Activated CD8-positive, alpha-beta T cell treated with anti-CD3 and anti-CD28 coated beads, Interleukin-2, amount 10 ng/mL, durations not matched to agents 7 days and 5 days (primary cell): ENCODE results near the gene CDH10. TPM values are rescaled to one million over a fixed set of nuclear protein-coding genes. Genes with fewer than 3 reads are reported as not detected.

Experiments used
- ATAC-seq: fragments of 150-1000 bp; cut with Tn5 transposase; one replicate; pipeline ENCODE4 v1.10.0; 2021; ENCODE audit warnings: moderate library complexity
- CTCF ChIA-PET: fragments of 350-600 bp; sonication (Branson Sonifier 250); formaldehyde crosslinking; loops from one replicate; lab custom pipeline; 2021; ENCODE audit warnings: antibody characterized with exemption; lab: Charles Lee
- POLR2A ChIA-PET: fragments of 350-600 bp; sonication (Branson Sonifier 250); formaldehyde crosslinking; loops from one replicate; lab custom pipeline; 2021; ENCODE audit warnings: antibody characterized with exemption; lab: Charles Lee
- DNase-seq: peaks from one replicate; pipeline ENCODE4 v3.0.0-alpha.2; 2020
- H3K27ac Mint-ChIP-seq: one replicate; pipeline ENCODE4 v1.8.0; 2021; ENCODE audit warnings: mild to moderate bottlenecking, mixed read lengths
- H3K27me3 Mint-ChIP-seq: one replicate; pipeline ENCODE4 v1.8.0; 2021; ENCODE audit warnings: low read depth, mixed read lengths
- H3K36me3 Mint-ChIP-seq: one replicate; pipeline ENCODE4 v1.8.0; 2021; ENCODE audit warnings: low read depth, mixed read lengths
- H3K4me1 Mint-ChIP-seq: one replicate; pipeline ENCODE4 v1.8.0; 2021; ENCODE audit warnings: low read depth, mixed read lengths
- H3K4me3 Mint-ChIP-seq: one replicate; pipeline ENCODE4 v1.8.0; 2021; ENCODE audit warnings: mild to moderate bottlenecking, mixed read lengths
- H3K9me3 Mint-ChIP-seq: one replicate; pipeline ENCODE4 v1.8.0; 2022; ENCODE audit warnings: mixed read lengths; ENCODE audit not compliant: insufficient read depth
- total RNA-seq, 2 experiments: library from RNA; stranded (reverse); gene quantifications; one replicate each; pipeline ENCODE4 v1.2.3, GENCODE V29; 2021

CDH10 gene
- total RNA-seq = not detected

DNA sequence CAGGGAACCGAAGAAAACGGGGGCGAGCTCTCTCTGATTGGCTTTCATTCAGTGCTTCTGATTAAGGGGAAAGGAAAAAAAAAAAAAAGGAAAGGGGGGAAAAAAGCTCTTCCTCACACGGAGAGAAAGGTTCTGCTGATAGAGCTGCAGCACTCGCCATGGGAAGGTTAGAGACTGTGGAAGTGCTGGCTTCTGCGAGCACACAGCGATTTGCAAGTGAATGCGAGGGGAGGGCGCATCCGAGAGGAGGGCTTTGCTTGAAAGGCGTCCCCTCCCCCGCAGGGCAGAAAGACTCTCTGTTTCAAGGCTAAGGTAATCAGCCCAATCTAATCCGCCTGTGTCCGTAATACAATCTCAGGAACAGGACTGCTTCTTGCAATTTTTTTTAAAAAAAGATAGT, at the start of gene CDH10:
Gene CDH10, minus strand, starts transcription at position 218 of the 400 bp plus-strand sequence. CDS start 51,488 bp downstream, outside the sequence.
- no peak for DNase-seq
- Mint-ChIP-seq H3K27me3 (no peaks in the 10 kb centered on the region), H3K27ac (no peak within 1 kb of the TSS), H3K36me3 (no peaks in the 10 kb centered on the region), H3K9me3 (peaks cover 3% of the 10 kb centered on the region), H3K4me1 (no peaks in the 10 kb centered on the region), H3K4me3 (no peak within 1 kb of the TSS)
- ChIA-PET POLR2A (no interaction called here), CTCF (no interaction called here)
- ATAC-seq = no peak

DNA sequence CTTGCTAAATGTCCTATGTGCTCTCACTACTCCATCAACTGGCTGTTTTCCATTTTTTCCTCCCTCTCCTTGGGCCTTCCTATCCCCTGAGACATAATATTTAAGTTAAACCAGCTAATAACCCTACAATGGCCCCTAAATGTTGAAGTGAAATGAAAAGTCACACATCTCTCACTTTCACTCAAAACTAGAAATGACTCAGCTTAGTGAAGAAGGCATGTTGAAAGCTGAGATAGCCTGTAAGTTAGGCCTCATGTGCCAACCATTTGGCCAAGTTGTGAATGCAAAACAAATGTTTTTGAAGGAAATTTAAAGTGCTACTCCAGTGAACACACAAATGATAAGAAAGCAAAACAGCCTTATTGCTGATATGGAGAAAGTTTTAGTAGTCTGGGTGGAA, 48.8 kb upstream of the CDH10 start:
- H3K36me3 Mint-ChIP-seq = no peaks in the 10 kb centered on the region
- CTCF ChIA-PET = no interaction called here
- no peak for ATAC-seq
- POLR2A ChIA-PET = no interaction called here
- H3K27ac Mint-ChIP-seq = no peak overlapping the region
- H3K9me3 Mint-ChIP-seq = peaks cover 30% of the 10 kb centered on the region
- no peaks in the 10 kb centered on the region for H3K27me3 Mint-ChIP-seq
- no peak overlapping the region for H3K4me3 Mint-ChIP-seq
- no peak for DNase-seq
- H3K4me1 Mint-ChIP-seq = no peaks in the 10 kb centered on the region

DNA sequence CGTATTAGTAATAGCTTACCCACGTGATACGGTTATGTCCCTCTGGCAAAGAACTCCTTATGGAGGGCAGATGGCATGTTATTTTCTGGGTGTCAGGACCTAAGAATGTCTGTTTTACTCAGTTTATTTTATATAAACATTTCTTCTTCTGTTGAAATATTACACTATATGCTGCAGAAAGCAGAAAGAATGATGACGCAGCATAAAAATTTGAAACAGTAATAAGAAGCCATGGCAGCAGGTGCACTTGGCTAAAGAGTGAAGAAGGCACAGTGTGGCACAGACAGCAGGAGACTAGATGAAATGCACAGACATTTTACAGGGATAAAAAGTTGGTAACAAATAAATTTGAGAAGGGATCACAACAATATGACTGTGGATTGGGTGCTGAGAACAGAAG, 46.3 kb upstream of the CDH10 start:
- no peaks in the 10 kb centered on the region for H3K27me3 Mint-ChIP-seq
- no peak for DNase-seq
- no peak for ATAC-seq
- no peaks in the 10 kb centered on the region for H3K4me1 Mint-ChIP-seq
- POLR2A ChIA-PET = no interaction called here
- H3K36me3 Mint-ChIP-seq = peaks cover 2% of the 10 kb centered on the region
- H3K4me3 Mint-ChIP-seq = no peak overlapping the region
- CTCF ChIA-PET = no interaction called here
- H3K9me3 Mint-ChIP-seq = peaks cover 37% of the 10 kb centered on the region
- H3K27ac Mint-ChIP-seq = no peak overlapping the region

DNA sequence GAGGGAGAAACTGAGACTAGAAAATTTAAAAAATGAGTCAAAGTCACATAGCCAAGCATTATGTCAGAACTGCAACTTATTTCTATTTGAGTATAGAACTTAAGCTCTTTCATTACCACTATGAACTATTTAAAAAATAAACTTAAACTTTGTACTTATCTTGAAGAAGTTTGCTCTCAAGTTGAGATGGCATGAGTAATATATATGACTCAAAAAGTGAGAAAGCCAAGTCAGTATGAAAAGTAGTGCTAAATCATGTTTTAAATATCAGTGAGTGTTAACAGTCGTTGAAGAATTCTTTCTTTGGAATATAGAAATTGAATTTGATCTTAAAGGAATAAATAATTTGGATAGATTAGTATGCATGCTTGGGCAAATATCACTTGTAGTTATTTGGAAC, 36.3 kb upstream of the CDH10 start:
- CTCF ChIA-PET = no interaction called here
- H3K27me3 Mint-ChIP-seq = no peaks in the 10 kb centered on the region
- H3K4me3 Mint-ChIP-seq = no peak overlapping the region
- H3K9me3 Mint-ChIP-seq = peaks cover 27% of the 10 kb centered on the region
- ATAC-seq = no peak
- POLR2A ChIA-PET = no interaction called here
- H3K27ac Mint-ChIP-seq = no peak overlapping the region
- H3K36me3 Mint-ChIP-seq = no peaks in the 10 kb centered on the region
- no peak for DNase-seq
- H3K4me1 Mint-ChIP-seq = no peaks in the 10 kb centered on the region

DNA sequence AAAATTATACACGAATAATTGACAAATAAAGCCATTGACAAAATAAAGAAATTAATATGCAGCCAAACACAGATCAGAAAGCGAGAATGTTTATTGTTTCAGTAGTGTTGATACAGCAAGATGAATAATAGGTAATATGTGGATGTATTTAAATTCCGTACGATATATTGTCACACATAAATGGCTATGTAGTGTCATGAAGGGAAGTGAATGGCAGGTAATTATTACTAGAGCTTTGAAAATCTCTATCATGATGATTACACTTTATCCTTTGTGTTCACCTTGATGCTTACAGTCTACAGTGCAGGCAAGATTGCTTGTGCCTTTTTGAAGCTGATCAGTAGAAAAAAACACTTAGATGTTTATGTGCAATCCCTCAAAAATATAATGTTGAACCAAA, 23.3 kb upstream of the CDH10 start:
- POLR2A ChIA-PET = no interaction called here
- no peaks in the 10 kb centered on the region for H3K27me3 Mint-ChIP-seq
- DNase-seq (no peak), ATAC-seq (no peak)
- peaks cover 5% of the 10 kb centered on the region for H3K9me3 Mint-ChIP-seq
- H3K36me3 Mint-ChIP-seq = no peaks in the 10 kb centered on the region
- no peak overlapping the region for H3K27ac Mint-ChIP-seq
- no peaks in the 10 kb centered on the region for H3K4me1 Mint-ChIP-seq
- CTCF ChIA-PET = no interaction called here
- H3K4me3 Mint-ChIP-seq = no peak overlapping the region

DNA sequence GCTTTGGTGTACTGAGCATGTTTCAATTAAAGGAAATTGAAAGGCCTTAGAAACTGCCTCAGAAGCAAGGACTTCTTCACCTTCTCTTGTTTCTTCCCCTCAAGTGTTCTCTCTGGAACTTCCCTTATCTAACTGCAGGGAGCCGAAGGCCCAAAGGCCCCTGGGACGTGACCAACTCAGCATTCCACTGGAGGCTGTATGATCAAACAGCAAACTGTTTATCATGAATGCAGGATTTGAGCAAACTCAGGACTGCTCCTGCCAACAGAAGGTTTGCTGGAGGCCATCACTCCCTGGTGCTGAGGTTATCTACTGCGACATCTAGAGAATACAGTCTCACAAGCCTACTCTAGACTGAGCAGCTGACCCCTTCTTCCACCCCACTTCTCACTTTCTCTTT, 4.8 kb upstream of the CDH10 start:
- no peak for ATAC-seq
- POLR2A ChIA-PET = no interaction called here
- H3K4me1 Mint-ChIP-seq = no peaks in the 10 kb centered on the region

DNA sequence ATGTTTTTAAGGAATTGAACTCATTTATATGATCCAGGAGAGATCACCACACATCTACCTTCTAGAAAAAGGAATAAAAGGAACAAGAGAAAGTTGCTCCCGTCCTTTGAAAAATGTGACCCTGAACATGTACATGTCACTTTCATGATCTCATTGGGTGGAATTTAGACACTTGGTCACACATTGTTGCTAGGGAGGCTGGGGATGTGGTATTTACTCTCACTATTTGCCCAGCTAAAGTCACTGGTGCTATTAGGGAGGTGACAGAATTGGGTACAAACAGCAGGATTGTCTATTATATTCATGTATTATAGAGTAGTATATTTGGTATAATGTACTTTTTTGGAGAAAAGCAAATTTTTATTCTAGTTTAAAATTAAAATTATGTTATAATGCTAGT, 2.1 kb upstream of the CDH10 start:
- no peaks in the 10 kb centered on the region for H3K36me3 Mint-ChIP-seq
- ATAC-seq = no peak
- no peak for DNase-seq
- H3K4me1 Mint-ChIP-seq = no peaks in the 10 kb centered on the region
- ChIA-PET POLR2A (no interaction called here), CTCF (no interaction called here)
- H3K9me3 Mint-ChIP-seq = peaks cover 7% of the 10 kb centered on the region
- H3K4me3 Mint-ChIP-seq = no peak overlapping the region
- H3K27ac Mint-ChIP-seq = no peak overlapping the region
- no peaks in the 10 kb centered on the region for H3K27me3 Mint-ChIP-seq

More for the DNA sequence above, 4.8 kb upstream of the CDH10 start:
- Mint-ChIP-seq H3K36me3 (no peaks in the 10 kb centered on the region), H3K27me3 (no peaks in the 10 kb centered on the region), H3K4me3 (no peak overlapping the region), H3K9me3 (peaks cover 7% of the 10 kb centered on the region), H3K27ac (no peak overlapping the region)
- no peak for DNase-seq
- CTCF ChIA-PET = no interaction called here

DNA sequence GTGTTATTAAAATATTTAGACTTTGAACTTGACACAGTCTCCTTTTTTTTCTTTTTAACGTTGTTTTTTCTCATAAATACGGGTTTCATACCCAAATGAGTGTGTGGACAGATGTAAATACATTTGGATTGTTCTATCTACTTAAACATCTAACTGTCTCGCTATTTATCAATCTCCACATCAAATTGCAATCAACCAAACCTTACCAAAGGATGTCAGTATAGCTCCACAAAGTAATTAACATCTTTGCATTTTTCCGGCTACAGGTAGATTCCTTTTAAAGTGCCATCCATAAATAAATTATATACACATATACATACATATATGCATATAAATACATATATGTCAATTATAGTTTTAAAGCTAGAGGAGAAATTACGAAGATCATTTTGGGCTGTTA, 705 bp upstream of the CDH10 start:
- no peak for ATAC-seq
- peaks cover 3% of the 10 kb centered on the region for H3K9me3 Mint-ChIP-seq
- no peak for DNase-seq
- ChIA-PET POLR2A (no interaction called here), CTCF (no interaction called here)
- no peaks in the 10 kb centered on the region for H3K27me3 Mint-ChIP-seq
- H3K36me3 Mint-ChIP-seq = no peaks in the 10 kb centered on the region
- H3K4me3 Mint-ChIP-seq = no peak overlapping the region
- no peaks in the 10 kb centered on the region for H3K4me1 Mint-ChIP-seq
- no peak overlapping the region for H3K27ac Mint-ChIP-seq

DNA sequence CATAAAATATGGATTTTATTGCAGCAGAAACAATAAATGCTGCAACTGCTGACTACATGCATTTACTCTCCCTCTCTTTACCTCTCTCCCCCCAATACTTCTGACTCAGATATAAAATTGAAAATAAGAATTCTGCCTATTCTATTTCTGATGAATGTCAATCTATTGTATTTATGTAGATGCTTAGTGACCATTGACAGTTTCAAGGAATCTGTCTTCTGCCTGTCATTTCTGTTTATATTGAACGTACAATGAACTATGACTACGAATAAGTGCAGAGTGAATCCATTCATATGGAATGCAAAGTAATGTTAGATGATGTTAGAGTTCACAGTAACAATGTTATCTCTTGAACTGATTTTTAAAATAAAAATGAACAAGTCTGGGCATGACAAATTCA, 898 bp downstream of the CDH10 start:
- H3K4me3 Mint-ChIP-seq = no peak overlapping the region

DNA sequence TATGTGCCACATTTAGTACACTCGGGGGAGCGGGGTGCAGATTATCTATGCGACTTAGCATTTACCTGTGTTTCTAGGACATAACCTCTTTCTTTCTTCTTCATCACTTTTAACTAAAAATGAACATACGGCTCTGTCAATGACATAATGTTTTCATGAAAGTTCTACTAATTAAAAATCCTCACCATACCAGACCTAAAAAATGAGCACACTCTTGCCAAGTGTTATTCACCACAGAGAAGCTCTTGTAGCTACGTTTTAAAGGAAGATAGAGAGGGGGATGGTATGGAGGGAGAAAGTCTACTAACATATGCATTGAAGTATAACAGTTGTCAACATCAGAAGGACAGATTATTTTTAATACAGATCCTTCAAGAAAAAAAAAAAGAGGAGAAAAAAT, 1.6 kb downstream of the CDH10 start:
- Mint-ChIP-seq H3K9me3 (no peaks in the 10 kb centered on the region), H3K27me3 (no peaks in the 10 kb centered on the region), H3K27ac (no peak overlapping the region), H3K36me3 (no peaks in the 10 kb centered on the region), H3K4me1 (no peaks in the 10 kb centered on the region), H3K4me3 (no peak overlapping the region)
- ChIA-PET POLR2A (no interaction called here), CTCF (no interaction called here)
- ATAC-seq (no peak), DNase-seq (no peak)

More for the DNA sequence above, 898 bp downstream of the CDH10 start:
- Mint-ChIP-seq H3K27ac (no peak overlapping the region), H3K36me3 (no peaks in the 10 kb centered on the region), H3K9me3 (peaks cover 3% of the 10 kb centered on the region), H3K4me1 (no peaks in the 10 kb centered on the region), H3K27me3 (no peaks in the 10 kb centered on the region)
- DNase-seq = no peak
- ATAC-seq = no peak
- POLR2A ChIA-PET = no interaction called here
- CTCF ChIA-PET = no interaction called here

DNA sequence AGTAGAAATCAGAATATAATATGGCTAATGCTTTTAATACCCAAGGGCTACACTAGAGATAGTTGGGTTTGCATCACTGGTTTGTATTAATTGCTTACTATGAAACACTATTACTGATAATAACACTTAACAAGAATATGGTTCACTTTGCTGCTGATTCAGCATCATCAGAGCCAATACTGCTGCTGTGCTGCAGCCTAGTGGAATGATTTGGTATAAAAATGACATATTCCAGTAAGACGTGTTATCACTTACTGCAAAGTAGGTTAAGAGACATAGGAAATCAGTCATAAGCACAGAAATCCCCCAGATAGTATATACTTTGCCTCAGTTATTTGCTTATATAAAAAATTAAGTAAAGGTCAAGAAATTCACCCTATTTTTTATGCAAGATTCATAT, 2.8 kb downstream of the CDH10 start:
- Mint-ChIP-seq H3K27me3 (no peaks in the 10 kb centered on the region), H3K27ac (no peak overlapping the region), H3K4me1 (no peaks in the 10 kb centered on the region), H3K36me3 (no peaks in the 10 kb centered on the region), H3K9me3 (no peaks in the 10 kb centered on the region), H3K4me3 (no peak overlapping the region)
- ChIA-PET POLR2A (no interaction called here), CTCF (no interaction called here)
- ATAC-seq = no peak
- DNase-seq = no peak

DNA sequence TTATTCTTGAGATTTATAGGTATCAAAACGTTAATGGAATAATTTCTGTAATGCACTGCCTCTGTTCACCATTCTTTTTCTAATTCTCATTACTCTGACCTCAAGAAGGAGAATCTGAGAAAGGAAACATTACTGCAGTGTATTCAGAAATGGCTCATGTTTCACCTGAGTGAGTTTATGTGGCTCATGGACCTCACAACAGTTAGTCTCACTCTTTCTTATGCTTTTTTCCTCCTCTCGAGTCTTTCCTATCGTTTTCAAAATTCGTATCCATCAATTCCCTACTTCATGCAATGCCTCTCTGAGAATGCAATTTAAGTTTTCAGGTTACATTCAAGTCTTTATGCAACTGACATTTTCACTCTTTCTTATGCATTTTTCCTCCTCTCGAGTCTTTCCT, 9.6 kb downstream of the CDH10 start:
- Mint-ChIP-seq H3K9me3 (no peaks in the 10 kb centered on the region), H3K4me3 (no peak overlapping the region), H3K27me3 (no peaks in the 10 kb centered on the region), H3K36me3 (no peaks in the 10 kb centered on the region), H3K27ac (no peak overlapping the region), H3K4me1 (no peaks in the 10 kb centered on the region)
- ATAC-seq = no peak
- no peak for DNase-seq
- ChIA-PET POLR2A (no interaction called here), CTCF (no interaction called here)

DNA sequence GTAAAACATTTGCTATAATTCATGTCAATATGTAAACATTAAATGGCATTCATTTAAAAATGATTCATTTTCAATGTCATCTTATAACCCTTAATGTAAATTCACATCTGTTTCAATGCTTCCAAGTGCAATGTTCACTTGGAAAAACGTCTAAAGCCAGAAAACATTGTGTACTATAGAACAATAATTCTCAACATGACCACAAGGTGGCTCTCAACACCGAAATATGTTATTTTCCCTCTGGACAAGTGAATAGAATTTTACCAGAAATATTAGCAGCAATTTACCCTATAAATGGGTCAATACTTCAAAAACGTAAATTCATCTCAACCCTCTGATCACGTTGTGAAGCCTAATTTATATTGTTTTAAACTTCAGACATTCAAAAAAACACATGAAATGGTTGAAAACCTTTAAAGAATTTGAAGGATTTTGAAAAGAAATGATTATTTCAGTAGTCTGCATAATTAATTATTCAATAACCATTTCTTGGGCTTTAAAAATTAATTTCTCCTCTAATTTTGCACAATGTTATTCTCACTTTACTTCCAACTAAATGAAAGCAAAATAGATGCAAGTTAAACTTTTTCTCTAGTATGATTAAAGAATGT, 11.0 kb downstream of the CDH10 start:
- Mint-ChIP-seq H3K36me3 (no peaks in the 10 kb centered on the region), H3K4me3 (no peak overlapping the region), H3K27me3 (no peaks in the 10 kb centered on the region), H3K27ac (no peak overlapping the region), H3K4me1 (no peaks in the 10 kb centered on the region), H3K9me3 (no peaks in the 10 kb centered on the region)
- DNase-seq (no peak), ATAC-seq (no peak)
- ChIA-PET POLR2A (no interaction called here), CTCF (no interaction called here)
